ENCODE measurements around the gene SEMA6D. TPM values are rescaled to one million over a fixed set of nuclear protein-coding genes. Genes with fewer than 3 reads are reported as not detected.

The SEMA6D gene
- polyA plus RNA-seq, 1 of the 3 experiments (the other 2 are of a cell fraction): 0.30 TPM

DNA sequence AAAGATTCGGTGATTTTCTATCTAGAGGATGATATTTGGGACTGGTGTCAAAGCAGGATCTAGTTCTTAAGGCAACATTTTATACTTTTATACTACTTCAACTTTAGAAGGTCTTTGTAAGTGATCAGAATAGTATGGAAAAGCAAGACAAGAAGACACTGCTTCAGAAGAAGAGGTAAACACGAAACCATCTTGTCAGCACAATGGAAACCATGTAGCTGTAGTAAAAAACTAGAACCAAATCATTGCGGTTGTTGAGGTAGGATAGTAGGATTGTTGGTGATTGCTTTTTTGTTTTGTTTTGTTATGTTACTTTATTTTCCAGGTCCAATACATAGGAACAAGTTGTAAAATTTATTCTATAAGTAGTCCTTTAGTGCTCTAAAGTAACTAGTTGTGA is 40.0 kb downstream of the SEMA6D start (continued):
- TF ChIP-seq GATA2 (CRISPR knock-in tag; IDR thresholded peaks at IDR 0.05): no peak
- no peak for TF ChIP-seq MEF2A (IDR thresholded peaks at IDR 0.05; ENCODE audit: borderline replicate concordance, low read depth)
- no peak for TF ChIP-seq FOXJ3 (CRISPR knock-in tag; IDR thresholded peaks at IDR 0.05)

GRCh38 chr15:47762621-47763020 is 45.3 kb downstream of the SEMA6D start:
- no peaks in the 10 kb centered on the region for H3K36me3 ChIP-seq (replicated peaks in 1 of 2; ENCODE audit: control insufficient read depth in 1 of 2, insufficient read depth in 2 of 2, low read length in 1 of 2)
- H3K27me3 ChIP-seq (ENCODE audit: insufficient read depth): no peaks in the 10 kb centered on the region; the same call in 1 of the 2 replicates
- no peaks in the 10 kb centered on the region for H4K20me1 ChIP-seq (ENCODE audit: insufficient read depth)
- H3K9me2 ChIP-seq: no peaks in the 10 kb centered on the region
- H2AFZ ChIP-seq (ENCODE audit: low read depth): no peak overlapping the region
- ChIA-PET CTCF (no interaction called here), POLR2A (no interaction called here)
- 65% methylated on average over 3 of the region's 3 CpGs for WGBS (ENCODE audit: low lambda C conversion rate)
- TF ChIP-seq RFX5 (IDR thresholded peaks at IDR 0.05; ENCODE audit: low read length) (no peak), POLR2AphosphoS5 (IDR thresholded peaks at IDR 0.05; ENCODE audit: low read depth, low read length) (no peak), GATA2 (CRISPR knock-in tag; IDR thresholded peaks at IDR 0.05) (no peak)
- no peak overlapping the region for H3K4me3 ChIP-seq (ENCODE audit: low read depth in 2 of 2, low read length in 1 of 2)
- H3K4me1 ChIP-seq (ENCODE audit: control insufficient read depth in 1 of 2, insufficient read depth in 2 of 2, low read depth in 1 of 2, low read length in 1 of 2): peaks cover 0 to 2% of the 10 kb centered on the region in 2 experiments; a peak in 1 of 4 replicates
- DNase-seq: no peak
- no peak overlapping the region for H3K27ac ChIP-seq (ENCODE audit: low read depth in 2 of 2, low read length in 1 of 2)
- H3K9ac ChIP-seq: no peak overlapping the region
- no peaks in the 10 kb centered on the region for H3F3A ChIP-seq (replicated peaks; ENCODE audit: insufficient read depth)
- H3K4me2 ChIP-seq: no peak overlapping the region
- H3K9me3 ChIP-seq: no peaks in the 10 kb centered on the region
- no peaks in the 10 kb centered on the region for H3K79me2 ChIP-seq (ENCODE audit: insufficient read depth)

DNA sequence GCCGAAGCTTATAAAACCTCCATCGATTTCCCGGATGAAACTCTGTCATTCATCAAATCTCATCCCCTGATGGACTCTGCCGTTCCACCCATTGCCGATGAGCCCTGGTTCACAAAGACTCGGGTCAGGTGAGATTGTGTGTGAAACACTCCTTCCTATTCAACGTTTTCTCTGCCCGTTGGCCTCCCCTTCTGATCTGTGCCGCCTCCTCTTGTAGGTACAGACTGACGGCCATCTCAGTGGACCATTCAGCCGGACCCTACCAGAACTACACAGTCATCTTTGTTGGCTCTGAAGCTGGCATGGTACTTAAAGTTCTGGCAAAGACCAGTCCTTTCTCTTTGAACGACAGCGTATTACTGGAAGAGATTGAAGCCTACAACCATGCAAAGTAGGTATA is 47.4 kb downstream of the SEMA6D start:
- no peak overlapping the region for H2AFZ ChIP-seq (ENCODE audit: low read depth)
- no peaks in the 10 kb centered on the region for H3K9me3 ChIP-seq
- no peak overlapping the region for H3K4me2 ChIP-seq
- no peaks in the 10 kb centered on the region for H3K36me3 ChIP-seq (replicated peaks in 1 of 2; ENCODE audit: control insufficient read depth in 1 of 2, insufficient read depth in 2 of 2, low read length in 1 of 2)
- H3K79me2 ChIP-seq (ENCODE audit: insufficient read depth): no peaks in the 10 kb centered on the region
- H3K27ac ChIP-seq (ENCODE audit: low read depth in 2 of 2, low read length in 1 of 2): no peak overlapping the region
- no peaks in the 10 kb centered on the region for H3K4me1 ChIP-seq (ENCODE audit: control insufficient read depth in 1 of 2, insufficient read depth in 2 of 2, low read depth in 1 of 2, low read length in 1 of 2)
- no peak overlapping the region for H3K9ac ChIP-seq
- ChIA-PET POLR2A (no interaction called here), CTCF (no interaction called here)
- no peak for DNase-seq
- H3K9me2 ChIP-seq: no peaks in the 10 kb centered on the region
- WGBS (ENCODE audit: low lambda C conversion rate): 76% methylated on average over 13 of the region's 13 CpGs
- TF ChIP-seq SIN3A (IDR thresholded peaks at IDR 0.05; ENCODE audit: borderline replicate concordance, low read depth, low read length): no peak
- no peak for TF ChIP-seq USF2 (IDR thresholded peaks at IDR 0.05; ENCODE audit: borderline replicate concordance, low read depth, low read length)
- TF ChIP-seq, protein P1, sequence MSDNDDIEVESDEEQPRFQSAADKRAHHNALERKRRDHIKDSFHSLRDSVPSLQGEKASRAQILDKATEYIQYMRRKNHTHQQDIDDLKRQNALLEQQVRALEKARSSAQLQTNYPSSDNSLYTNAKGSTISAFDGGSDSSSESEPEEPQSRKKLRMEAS (IDR thresholded peaks at IDR 0.05; ENCODE audit: low read depth): no peak
- TF ChIP-seq NRF1 (IDR thresholded peaks at IDR 0.05; ENCODE audit: low read depth, low read length): no peak
- TF ChIP-seq TEAD4 (IDR thresholded peaks at IDR 0.05; ENCODE audit: borderline replicate concordance, insufficient read depth): no peak
- no peak for TF ChIP-seq FOXM1 (IDR thresholded peaks at IDR 0.05; ENCODE audit: low read depth)
- no peak for TF ChIP-seq RXRA (IDR thresholded peaks at IDR 0.05; ENCODE audit: borderline replicate concordance, low read depth)
- no peak for TF ChIP-seq CTCF (IDR thresholded peaks at IDR 0.05)
- no peak overlapping the region for H3K4me3 ChIP-seq (ENCODE audit: low read depth in 2 of 2, low read length in 1 of 2)
- H3K27me3 ChIP-seq (ENCODE audit: insufficient read depth): no peaks in the 10 kb centered on the region; the same call in 1 of the 2 replicates
- H3F3A ChIP-seq (replicated peaks; ENCODE audit: insufficient read depth): no peaks in the 10 kb centered on the region
- no peaks in the 10 kb centered on the region for H4K20me1 ChIP-seq (ENCODE audit: insufficient read depth)

Data from SK-N-SH (cell line).